ENCODE data around the gene MPV17L2.

GRCh38 chr19:18150776-18151624 is 42.0 kb upstream of the MPV17L2 start:
- TF ChIP-seq CTCF (IDR thresholded peaks at IDR 0.05) (no peak), POLR2A (IDR thresholded peaks at IDR 0.05) (no peak)

All from adrenal gland (tissue), 5 donors.